ENCODE measurements around the gene ARID1B. TPM values are rescaled to one million over a fixed set of nuclear protein-coding genes. Genes with fewer than 3 reads are reported as not detected.

Gene ARID1B
- total and polyA plus RNA-seq, 10 of the 15 experiments (the other 5 are each of a cell fraction or from before 2014, with no cell fraction given), result 24.7 to 133 (median 54.6) TPM

GRCh38 chr6:157021344-157021992 lies 244.3 kb downstream of the ARID1B start (continued):
- TF ChIP-seq RB1 (IDR thresholded peaks at IDR 0.05; ENCODE audit: borderline replicate concordance) (0 out of 2 replicates have a peak, but pooled peaks have one; percentile 21), HDAC6 (IDR thresholded peaks at IDR 0.05; ENCODE audit: unreplicated experiment) (no peak), ZNF217 (IDR thresholded peaks at IDR 0.05) (no peak), TCF7 (IDR thresholded peaks at IDR 0.05; ENCODE audit: borderline replicate concordance) (no peak), POLR2A (IDR thresholded peaks at IDR 0.05; ENCODE audit: low read depth, low read length) (peak; percentile 98), CBX5 (IDR thresholded peaks at IDR 0.05; ENCODE audit: low read depth) (0 out of 2 replicates have a peak, but pooled peaks have one; percentile 16), ZBTB33 (IDR thresholded peaks at IDR 0.05) (no peak), MEF2A (IDR thresholded peaks at IDR 0.05; ENCODE audit: insufficient read depth, low read depth, low read length) (no peak), SRF (IDR thresholded peaks at IDR 0.05; ENCODE audit: low read depth in 2 of 2, low read length in 2 of 2) (peak; percentile 42 to 50; a peak in 1 of 4 replicates), POLR2AphosphoS2 (IDR thresholded peaks at IDR 0.05; ENCODE audit: low read depth, low read length) (peak; percentile 93), CEBPB (IDR thresholded peaks at IDR 0.05; ENCODE audit: borderline replicate concordance in 1 of 2, low read depth in 2 of 2, low read length in 2 of 2) (no peak), ZBTB4 (CRISPR knock-in tag; IDR thresholded peaks at IDR 0.05) (no peak), TBL1XR1 (IDR thresholded peaks at IDR 0.05; ENCODE audit: low read depth, low read length) (no peak; the same call in 1 of the 2 replicates), E2F8 (IDR thresholded peaks at IDR 0.05; ENCODE audit: low read depth, partially characterized antibody) (no peak), CEBPZ (IDR thresholded peaks at IDR 0.05; ENCODE audit: low read depth, low read length) (no peak)

All from GM12878 (cell line).